IMR-90 (cell line): ENCODE measurements around the gene TEKT5. TPM values are rescaled to one million over a fixed set of nuclear protein-coding genes. Genes with fewer than 3 reads are reported as not detected.
A peak's percentile ranks its signal among the peaks of the same experiment; 100 is the strongest.

Experiments
- ATAC-seq: fragments of 200-7000 bp; cut with Tn5 transposase; 2 replicates; pipeline ENCODE4 v1.9.1; 2020; ENCODE audit warnings: low read depth, mild to moderate bottlenecking, moderate library complexity
- BruUV-seq: library from RNA; stranded (reverse); fragments of 400-500 nt; replicated peaks from 2 replicates; lab custom pipeline; 2021; lab: Mats Ljungman, UMichigan
- CTCF ChIA-PET: fragments of 300-600 bp; formaldehyde crosslinking; extraction: SDS; loops from one replicate; lab custom pipeline; 2021; ENCODE audit warnings: antibody characterized with exemption; lab: Yijun Ruan, JAX
- POLR2A ChIA-PET: fragments of 300-600 bp; sonication (Branson Sonifier 250); formaldehyde crosslinking; loops from one replicate; lab custom pipeline; 2022; ENCODE audit warnings: antibody characterized with exemption; ENCODE audit not compliant: unreplicated experiment; lab: Charles Lee
- DNase-seq: peaks from one replicate; pipeline ENCODE4 v3.0.0; 2013
- H2AFZ ChIP-seq: replicated peaks from 2 replicates; pipeline ENCODE3; 2013; ENCODE audit warnings: low read length, mild to moderate bottlenecking; ENCODE audit not compliant: poor library complexity
- H2AK5ac ChIP-seq: 2 replicates; pipeline ENCODE4 v1.6.1; 2013; ENCODE audit warnings: low read depth, low read length, inconsistent platforms
- H2AK9ac ChIP-seq: replicated peaks from 2 replicates; pipeline ENCODE3; 2013; ENCODE audit warnings: mild to moderate bottlenecking, low read depth, low read length, moderate library complexity; ENCODE audit not compliant: poor library complexity
- H2BK120ac ChIP-seq: 2 replicates; pipeline ENCODE4 v1.6.1; 2013; ENCODE audit warnings: low read depth, low read length, inconsistent platforms
- H2BK15ac ChIP-seq: 3 replicates; pipeline ENCODE4 v1.6.1; 2013; ENCODE audit warnings: low read depth, low read length, inconsistent platforms
- H2BK20ac ChIP-seq: 2 replicates; pipeline ENCODE4 v1.6.1; 2013; ENCODE audit warnings: low read depth, mild to moderate bottlenecking, inconsistent platforms, low read length, moderate library complexity
- H2BK5ac ChIP-seq: 2 replicates; pipeline ENCODE4 v1.6.1; 2013; ENCODE audit warnings: mild to moderate bottlenecking, low read depth, low read length, inconsistent platforms; ENCODE audit not compliant: poor library complexity, severe bottlenecking
- H3K14ac ChIP-seq: replicated peaks from 2 replicates; pipeline ENCODE4 v1.6.1; 2013; ENCODE audit warnings: low read depth, low read length, inconsistent platforms
- H3K18ac ChIP-seq: 2 replicates; pipeline ENCODE4 v1.6.1; 2013; ENCODE audit warnings: low read depth, low read length, control low read depth
- H3K23ac ChIP-seq: 2 replicates; pipeline ENCODE4 v1.6.1; 2013; ENCODE audit warnings: low read depth, low read length, inconsistent platforms
- H3K27ac ChIP-seq: 2 replicates; pipeline ENCODE4 v1.5.1; 2013; ENCODE audit warnings: mild to moderate bottlenecking, control low read depth, low read length; ENCODE audit not compliant: insufficient read depth
- H3K27me3 ChIP-seq: 2 replicates; pipeline ENCODE4 v1.6.1; 2013; ENCODE audit warnings: low read length; ENCODE audit not compliant: control insufficient read depth, insufficient read depth
- H3K36me3 ChIP-seq: 2 replicates; pipeline ENCODE4 v1.6.1; 2013; ENCODE audit warnings: low read length, mixed read lengths; ENCODE audit not compliant: control insufficient read depth, insufficient read depth
- H3K4ac ChIP-seq: 2 replicates; pipeline ENCODE4 v1.6.1; 2013; ENCODE audit warnings: low read depth, low read length, inconsistent platforms
- H3K4me1 ChIP-seq: 2 replicates; pipeline ENCODE4 v1.6.1; 2013; ENCODE audit warnings: low read length, mixed read lengths; ENCODE audit not compliant: control insufficient read depth, insufficient read depth
- H3K4me2 ChIP-seq: 2 replicates; pipeline ENCODE4 v1.6.1; 2013; ENCODE audit warnings: low read depth, mild to moderate bottlenecking, control low read depth, low read length, moderate library complexity
- H3K4me3 ChIP-seq: 2 replicates; pipeline ENCODE4 v1.5.1; 2013; ENCODE audit warnings: low read depth, mild to moderate bottlenecking, control low read depth, low read length, moderate library complexity; ENCODE audit not compliant: insufficient read depth
- H3K56ac ChIP-seq: 2 replicates; pipeline ENCODE4 v1.6.1; 2013; ENCODE audit warnings: low read length, inconsistent platforms; ENCODE audit not compliant: insufficient read depth; ENCODE audit errors: extremely low read depth
- H3K79me1 ChIP-seq, 2 experiments: 2 replicates each; pipeline ENCODE4 v1.6.1; 2013; ENCODE audit warnings: low read length in 2 of 2, inconsistent platforms in 1 of 2, low read depth in 1 of 2
- H3K9ac ChIP-seq: 2 replicates; pipeline ENCODE4 v1.6.1; 2013; ENCODE audit warnings: low read depth, low read length, control low read depth
- H3K9me1 ChIP-seq: 2 replicates; pipeline ENCODE4 v1.6.1; 2013; ENCODE audit warnings: low read length, inconsistent platforms; ENCODE audit not compliant: insufficient read depth
- H3K9me3 ChIP-seq: 2 replicates; pipeline ENCODE4 v1.6.1; 2013; ENCODE audit warnings: low read length; ENCODE audit not compliant: control insufficient read depth, insufficient read depth
- H4K20me1 ChIP-seq: 2 replicates; pipeline ENCODE4 v1.6.1; 2013; ENCODE audit warnings: low read length, inconsistent platforms; ENCODE audit not compliant: insufficient read depth
- H4K5ac ChIP-seq: 2 replicates; pipeline ENCODE4 v1.6.1; 2013; ENCODE audit warnings: mild to moderate bottlenecking, low read depth, low read length, control low read depth
- H4K8ac ChIP-seq, 2 experiments: 2 replicates each; pipeline ENCODE4 v1.6.1; 2013; ENCODE audit warnings: low read depth in 2 of 2, low read length in 2 of 2, control low read depth in 1 of 2, inconsistent platforms in 1 of 2
- H4K91ac ChIP-seq: 2 replicates; pipeline ENCODE4 v1.6.1; 2013; ENCODE audit warnings: low read depth, low read length, inconsistent platforms; ENCODE audit not compliant: insufficient read depth
- BHLHE40 ChIP-seq: fragments of 150-350 bp; IDR thresholded peaks from 2 replicates; pipeline ENCODE4 v1.6.1; 2016; ENCODE audit warnings: mild to moderate bottlenecking, low read depth, low read length
- CEBPB ChIP-seq: IDR thresholded peaks from 2 replicates; pipeline ENCODE4 v1.6.1; 2012; ENCODE audit warnings: low read depth, low read length, improper control_type of control experiment
- CHD1 ChIP-seq: IDR thresholded peaks from 2 replicates; pipeline ENCODE4 v1.6.1; 2012; ENCODE audit warnings: low read depth, low read length, improper control_type of control experiment
- CTCF ChIP-seq: conservative IDR thresholded peaks from 2 replicates; pipeline ENCODE4 v1.5.1; 2012; ENCODE audit warnings: mild to moderate bottlenecking, low read depth, low read length, improper control_type of control experiment
- ELK1 ChIP-seq: fragments of 150-350 bp; IDR thresholded peaks from 2 replicates; pipeline ENCODE4 v1.6.1; 2016; ENCODE audit warnings: low read depth, mild to moderate bottlenecking, low read length, moderate library complexity, borderline replicate concordance
- MAFK ChIP-seq: IDR thresholded peaks from 2 replicates; pipeline ENCODE4 v1.6.1; 2012; ENCODE audit warnings: low read depth, low read length, improper control_type of control experiment
- MAZ ChIP-seq: IDR thresholded peaks from 2 replicates; pipeline ENCODE4 v1.6.1; 2012; ENCODE audit warnings: low read depth, mild to moderate bottlenecking, low read length, improper control_type of control experiment, moderate library complexity, borderline replicate concordance
- MXI1 ChIP-seq: IDR thresholded peaks from 2 replicates; pipeline ENCODE4 v1.6.1; 2012; ENCODE audit warnings: low read depth, mild to moderate bottlenecking, low read length, moderate library complexity, borderline replicate concordance
- NFE2L2 ChIP-seq: fragments of 150-350 bp; IDR thresholded peaks from 2 replicates; pipeline ENCODE4 v1.6.1; 2016; ENCODE audit warnings: low read depth, mild to moderate bottlenecking, low read length
- RCOR1 ChIP-seq: IDR thresholded peaks from 2 replicates; pipeline ENCODE4 v1.6.1; 2012; ENCODE audit warnings: mild to moderate bottlenecking, low read length, improper control_type of control experiment; ENCODE audit not compliant: insufficient replicate concordance
- RFX5 ChIP-seq: IDR thresholded peaks from 2 replicates; pipeline ENCODE4 v1.8.0; 2012; ENCODE audit warnings: low read depth, mild to moderate bottlenecking, low read length, moderate library complexity
- SMC3 ChIP-seq: fragments of 150-350 bp; IDR thresholded peaks from 2 replicates; pipeline ENCODE4 v1.6.1; 2016; ENCODE audit warnings: low read depth, mild to moderate bottlenecking, antibody characterized with exemption, low read length, moderate library complexity
- USF2 ChIP-seq: fragments of 150-350 bp; IDR thresholded peaks from 2 replicates; pipeline ENCODE4 v1.6.1; 2017; ENCODE audit warnings: mild to moderate bottlenecking, antibody characterized with exemption, low read length, low read depth
- WGBS, 2 experiments: methylation state at CpG; one replicate each; pipeline versions ENCODE4 v1.1.5 to v1.1.7; 2013; ENCODE audit warnings: missing lambda C conversion rate in 2 of 2; ENCODE audit not compliant: insufficient read length in 1 of 2; ENCODE audit errors: extremely low coverage in 2 of 2; 5-methylcytosine and 5-hydroxymethylcytosine counted together
- dilution Hi-C: fragments of 300-500 bp; cut with HindIII; formaldehyde crosslinking; loops from one replicate; pipeline ENCODE4 v1.14.3; 2018; ENCODE audit warnings: low sequenced_read_pairs; ENCODE audit not compliant: unreplicated experiment
- in situ Hi-C: fragments of 300-500 bp; cut with MboI; formaldehyde crosslinking; loops from 3 replicates; pipeline ENCODE4 v1.14.3; 2019; ENCODE audit warnings: low sequenced_read_pairs, inconsistent platforms, mixed read lengths
- intact Hi-C: fragments of 100-400 bp; cut with micrococcal nuclease; formaldehyde crosslinking; loops from 2 replicates; pipeline ENCODE4 v1.10.0; 2022
- polyA plus RNA-seq, 3 experiments: library from polyadenylated mRNA; depleted of rRNA; stranded (reverse); fragments of >200 nt; gene quantifications; 2 replicates each; pipeline ENCODE4 v1.2.3, GENCODE V29; 2012; ENCODE audit warnings: low replicate concordance in 1 of 3
- total RNA-seq: library from RNA; depleted of rRNA; stranded (reverse); fragments of >200 nt; gene quantifications from 2 replicates; pipeline ENCODE4 v1.2.3, GENCODE V29; 2012

TEKT5 gene
- total and polyA plus RNA-seq, 2 of the 4 experiments (the other 2 are of a cell fraction), result 0.17 TPM; not detected in 1

GRCh38 chr16:10578474-10579316 is 116.0 kb downstream of the TEKT5 start:
- Histone ChIP-seq H4K8ac (no peak overlapping the region), H3K9me1 (peaks cover 19% of the 10 kb centered on the region; the same call in 1 of the 2 replicates), H3K27me3 (no peaks in the 10 kb centered on the region), H4K5ac (no peak overlapping the region), H3K4me1 (peaks cover 27% of the 10 kb centered on the region), H3K4me3 (no peak overlapping the region), H2AFZ (peak overlapping the region; percentile 54), H3K9me3 (no peaks in the 10 kb centered on the region), H3K14ac (no peak overlapping the region), H3K4ac (peak overlapping the region; percentile 23; the same call in 1 of the 2 replicates), H2BK15ac (no peak overlapping the region), H4K91ac (no peak overlapping the region), H2BK5ac (no peak overlapping the region), H2AK5ac (peak overlapping the region; percentile 28; the same call in 1 of the 2 replicates), H2BK20ac (no peak overlapping the region), H3K4me2 (no peak overlapping the region; the same call in 1 of the 2 replicates), H3K23ac (0 out of 2 replicates have a peak overlapping the region, but pooled peaks have one; percentile 21), H3K36me3 (no peaks in the 10 kb centered on the region), H4K20me1 (peaks cover 4% of the 10 kb centered on the region; the same call in 1 of the 2 replicates), H3K79me1 (peaks cover 15 to 48% of the 10 kb centered on the region in 2 experiments), H3K9ac (no peak overlapping the region), H3K56ac (no peak overlapping the region), H2AK9ac (peak overlapping the region; percentile 13), H3K18ac (no peak overlapping the region), H2BK120ac (no peak overlapping the region), H3K27ac (no peak overlapping the region)
- no peak for ATAC-seq
- BruUV-seq, result no TSS peak
- POLR2A ChIA-PET, result no interaction called here
- no peak for DNase-seq
- 88% methylated on average over 4 of the region's 20 CpGs; no CpG with 5 or more reads in 1 of the 2 experiments for WGBS, 2 experiments
- dilution Hi-C loops, result no loop called here
- intact Hi-C loops, result no loop called here
- in situ Hi-C loops, result no loop called here
- TF ChIP-seq RFX5 (no peak), MAFK (no peak), MXI1 (no peak), NFE2L2 (no peak), ELK1 (no peak), USF2 (no peak), BHLHE40 (no peak), MAZ (no peak), CTCF (no peak), SMC3 (no peak), CEBPB (no peak), RCOR1 (no peak), CHD1 (no peak)
- CTCF ChIA-PET, result interaction anchor here (0.5 kb wide), 1 partner anchor 88 kb away, joined by 3 read pairs; no protein-coding TSS in a partner anchor
